Fibroblast of pulmonary artery (primary cell): Measurements from ENCODE around the gene ATOH8.

Experiments
- DNase-seq: peaks from one replicate; pipeline ENCODE4 v3.0.0-alpha.2; 2010; ENCODE audit warnings: low read depth
- H3K4me3 ChIP-seq: replicated peaks from 2 replicates; pipeline ENCODE4 v1.5.1; 2011; ENCODE audit warnings: low read depth, mild to moderate bottlenecking, control low read depth, low read length, moderate library complexity
- CTCF ChIP-seq: IDR thresholded peaks from 2 replicates; pipeline ENCODE4 v1.5.1; 2011; ENCODE audit warnings: mild to moderate bottlenecking, control low read depth, low read length, inconsistent platforms; ENCODE audit errors: missing control alignments

The ATOH8 gene

GRCh38 chr2:85813982-85814801 lies 60.4 kb downstream of the ATOH8 start:
- TF ChIP-seq CTCF, result peak; percentile 99
- no peak overlapping the region for H3K4me3 ChIP-seq
- peak; percentile 91 for DNase-seq

GRCh38 chr2:85814802-85815550 lies 61.2 kb downstream of the ATOH8 start:
- no peak overlapping the region for H3K4me3 ChIP-seq
- TF ChIP-seq CTCF, result no peak
- DNase-seq, result no peak

GRCh38 chr2:85819811-85820510 lies 66.2 kb downstream of the ATOH8 start:
- no peak overlapping the region for H3K4me3 ChIP-seq
- no peak for DNase-seq
- no peak for TF ChIP-seq CTCF

GRCh38 chr2:85822766-85823165 lies 69.0 kb downstream of the ATOH8 start:
- DNase-seq, result no peak
- TF ChIP-seq CTCF, result no peak
- no peak overlapping the region for H3K4me3 ChIP-seq

GRCh38 chr2:85823951-85824350 lies 70.2 kb downstream of the ATOH8 start:
- no peak for TF ChIP-seq CTCF
- no peak for DNase-seq
- H3K4me3 ChIP-seq, result no peak overlapping the region

- peak; percentile 62 for DNase-seq
- H3K4me3 ChIP-seq, result no peak overlapping the region
- TF ChIP-seq CTCF, result peak; percentile 75
These were observed 73.4 kb downstream of the ATOH8 start for GRCh38 chr2:85826990-85827878.
